Stimulated activated CD8-positive, alpha-beta memory T cell treated with anti-CD3 and anti-CD28 coated beads, Interleukin-15, amount 100 ng/mL, for 48 hours (primary cell): ENCODE results near the gene RPS6KA4.

Experiments
- DNase-seq, 2 donors: peaks; one replicate each; pipeline ENCODE4 v3.0.0-alpha.2; 2020; ENCODE audit warnings: low read depth in 2 of 2

RPS6KA4 gene

GRCh38 chr11:64366751-64367150 is 7.8 kb downstream of the RPS6KA4 start:
- no peak for DNase-seq

DNA sequence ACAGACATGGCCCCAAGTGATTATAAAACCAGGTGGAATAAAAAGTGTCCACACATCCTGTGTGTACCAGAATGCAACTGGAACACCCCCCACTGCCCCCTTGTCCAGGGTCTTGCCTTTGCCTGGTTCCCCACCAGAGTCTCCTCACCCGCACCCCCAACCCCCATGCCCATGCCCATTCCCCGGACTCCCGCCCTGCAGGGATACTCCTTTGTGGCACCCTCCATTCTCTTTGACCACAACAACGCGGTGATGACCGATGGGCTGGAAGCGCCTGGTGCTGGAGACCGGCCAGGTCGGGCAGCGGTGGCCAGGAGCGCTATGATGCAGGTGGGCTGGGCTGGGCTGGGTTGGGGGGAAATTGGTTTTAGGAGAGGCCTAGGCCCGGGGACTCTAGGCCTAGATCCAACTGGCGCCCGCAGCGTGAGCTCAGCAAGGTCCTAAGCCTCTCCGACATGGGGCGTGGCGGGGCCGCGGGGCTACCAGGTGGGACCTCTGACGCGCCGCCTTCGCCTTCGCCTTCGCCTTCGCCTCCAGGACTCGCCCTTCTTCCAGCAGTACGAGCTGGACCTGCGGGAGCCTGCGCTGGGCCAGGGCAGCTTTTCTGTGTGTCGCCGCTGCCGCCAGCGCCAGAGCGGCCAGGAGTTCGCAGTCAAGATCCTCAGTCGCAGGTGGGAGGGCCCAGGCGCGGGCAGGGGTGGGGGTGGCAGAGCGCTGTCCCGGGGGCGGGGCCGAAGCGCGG is 9.1 kb downstream of the RPS6KA4 start:
- DNase-seq: no peak

DNA sequence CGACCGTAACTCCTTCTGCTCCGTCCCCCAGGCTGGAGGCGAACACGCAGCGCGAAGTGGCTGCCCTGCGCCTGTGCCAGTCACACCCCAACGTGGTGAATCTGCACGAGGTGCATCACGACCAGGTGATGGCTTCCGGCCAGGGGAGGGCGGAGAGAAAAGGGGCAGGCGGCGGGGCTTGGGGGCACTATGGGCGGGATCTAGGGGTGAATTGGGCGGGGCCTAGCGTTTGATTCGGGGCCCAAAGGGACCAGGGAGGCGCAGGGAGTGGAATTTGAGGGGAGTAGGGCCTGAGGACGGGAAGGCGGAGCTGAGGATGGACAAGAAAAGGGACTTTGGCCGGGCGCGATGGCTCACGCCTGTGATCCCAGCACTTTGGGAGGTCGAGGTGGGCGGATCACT is 9.7 kb downstream of the RPS6KA4 start:
- no peak for DNase-seq

GRCh38 chr11:64369440-64370421 is 10.8 kb downstream of the RPS6KA4 start:
- DNase-seq: no peak

DNA sequence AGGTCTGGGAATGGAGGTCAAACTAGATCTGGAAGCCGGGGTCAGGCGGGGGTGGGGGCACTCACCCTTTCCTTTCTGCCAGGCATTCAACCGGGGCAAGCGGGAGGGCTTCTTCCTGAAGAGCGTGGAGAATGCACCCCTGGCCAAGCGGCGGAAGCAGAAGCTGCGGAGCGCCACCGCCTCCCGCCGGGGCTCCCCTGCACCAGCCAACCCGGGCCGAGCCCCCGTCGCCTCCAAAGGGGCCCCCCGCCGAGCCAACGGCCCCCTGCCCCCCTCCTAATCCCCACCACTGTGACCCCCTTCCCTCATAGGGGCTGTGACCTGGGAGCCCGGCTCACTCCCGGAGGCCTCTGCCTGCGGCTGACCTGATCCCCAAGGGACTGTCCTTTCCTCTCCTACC is 12.2 kb downstream of the RPS6KA4 start:
- DNase-seq: no peak

DNA sequence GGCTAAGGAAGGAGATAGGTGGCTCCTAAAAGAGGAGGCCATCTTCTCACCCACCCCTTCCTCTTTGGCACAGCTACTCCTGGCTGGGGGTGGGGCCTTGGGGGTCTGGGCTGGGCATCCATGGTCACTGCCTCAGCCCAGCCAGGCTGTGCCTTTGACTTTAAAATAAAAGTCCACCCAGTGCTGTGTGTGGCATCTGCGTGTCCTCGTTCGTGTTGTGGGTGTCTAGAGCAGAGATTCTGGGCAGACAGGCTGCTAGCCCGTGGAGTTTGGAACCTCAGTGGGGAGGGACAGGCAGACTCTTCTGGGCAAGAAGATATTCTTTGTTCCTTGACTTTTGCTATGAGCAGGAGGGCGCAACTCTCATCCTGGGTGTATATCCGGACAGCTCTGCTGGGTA is 13.1 kb downstream of the RPS6KA4 start:
- no peak for DNase-seq

- DNase-seq: no peak
Observed at GRCh38 chr11:64372802-64373597, 14.0 kb downstream of the RPS6KA4 start.

- no peak for DNase-seq
Observed at GRCh38 chr11:64373598-64373974, 14.6 kb downstream of the RPS6KA4 start.

DNA sequence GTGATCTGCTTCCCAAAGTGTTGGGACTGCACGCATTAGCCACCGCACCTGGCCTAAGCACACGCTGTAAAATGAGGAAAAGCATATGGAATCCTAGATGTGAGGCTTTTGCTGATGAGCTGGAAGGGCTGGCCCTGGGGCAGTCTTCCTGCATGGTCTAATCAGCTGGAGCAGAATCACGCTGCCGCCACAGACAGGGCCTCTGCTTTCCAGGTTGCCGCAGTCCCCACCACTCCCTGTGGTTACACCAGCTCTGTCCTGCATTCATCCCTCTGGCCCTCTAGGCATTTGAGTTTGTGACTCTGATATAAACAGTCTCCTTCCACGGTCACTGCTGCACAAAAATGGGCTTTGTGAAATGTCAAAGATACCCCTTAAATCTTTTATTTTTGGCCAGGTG is 17.1 kb downstream of the RPS6KA4 start:
- DNase-seq: no peak

DNA sequence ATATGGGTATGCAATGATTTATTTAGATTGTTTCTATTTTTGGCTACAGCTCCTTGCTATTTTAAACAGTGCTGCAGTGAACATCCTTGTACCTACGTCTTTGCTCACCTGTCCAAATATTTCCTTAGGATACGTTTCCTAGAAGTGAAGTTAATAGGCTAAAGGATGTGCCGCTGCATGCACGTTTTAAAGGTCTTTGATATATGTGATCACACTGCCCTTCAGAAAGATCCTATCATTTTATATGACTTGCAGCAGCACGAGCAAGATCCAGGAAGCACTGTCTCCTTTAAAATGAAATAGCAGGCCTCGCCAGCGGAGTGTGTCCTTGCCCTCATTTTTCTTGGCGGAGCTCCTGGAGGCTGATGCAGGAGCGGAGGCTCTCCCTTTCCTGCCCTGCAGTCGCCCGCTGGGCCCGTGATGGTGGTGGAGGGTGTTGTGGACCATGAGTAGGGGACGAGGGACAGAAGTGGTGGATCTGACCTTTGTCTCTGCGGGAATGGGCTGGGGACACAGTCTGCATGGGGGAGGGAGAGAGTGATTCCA is 19.4 kb downstream of the RPS6KA4 start:
- no peak for DNase-seq

DNA sequence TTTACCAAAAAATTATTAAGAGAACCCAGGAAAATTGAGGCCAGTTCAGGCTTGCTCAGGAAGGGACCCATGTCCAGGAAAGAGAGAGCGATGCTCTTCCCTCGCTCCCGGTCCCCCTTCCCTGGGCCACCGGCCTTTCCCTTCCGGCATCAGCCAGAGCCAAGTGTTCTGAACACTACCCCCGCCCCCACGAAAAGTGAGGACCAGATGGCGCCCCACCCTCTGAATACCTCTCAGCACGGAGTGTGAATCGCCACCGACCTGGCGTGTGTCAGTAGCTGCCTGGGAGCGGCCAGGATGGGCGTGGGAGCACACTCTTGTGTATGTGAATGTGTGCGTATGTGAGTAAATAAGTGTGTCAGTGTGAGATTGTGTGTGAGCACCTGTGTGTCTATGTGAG is 20.2 kb downstream of the RPS6KA4 start:
- DNase-seq: no peak

GRCh38 chr11:64379817-64380709 is 21.1 kb downstream of the RPS6KA4 start:
- DNase-seq: no peak

GRCh38 chr11:64381350-64381749 is 22.4 kb downstream of the RPS6KA4 start:
- no peak for DNase-seq

DNA sequence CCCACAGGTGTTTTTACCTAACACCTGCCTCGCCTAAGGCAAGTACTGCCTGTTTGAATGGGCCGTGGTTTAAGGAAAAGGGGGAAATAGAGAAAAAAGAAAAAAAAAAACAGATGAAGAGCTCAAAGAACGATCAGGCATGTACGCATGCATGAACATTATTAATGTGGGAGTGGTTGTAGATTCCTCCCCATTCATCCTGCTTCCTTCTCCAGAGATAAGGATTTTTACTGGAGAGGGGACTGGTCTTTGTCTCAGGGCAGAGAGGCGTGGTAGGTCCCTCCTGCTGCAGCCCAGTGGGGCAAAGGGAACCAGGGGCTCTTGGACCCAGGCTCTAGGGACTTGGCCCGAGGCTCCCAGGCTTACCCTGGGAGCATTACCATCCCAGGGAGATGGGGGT is 23.1 kb downstream of the RPS6KA4 start:
- DNase-seq: no peak

GRCh38 chr11:64382586-64382985 is 23.6 kb downstream of the RPS6KA4 start:
- DNase-seq: no peak

DNA sequence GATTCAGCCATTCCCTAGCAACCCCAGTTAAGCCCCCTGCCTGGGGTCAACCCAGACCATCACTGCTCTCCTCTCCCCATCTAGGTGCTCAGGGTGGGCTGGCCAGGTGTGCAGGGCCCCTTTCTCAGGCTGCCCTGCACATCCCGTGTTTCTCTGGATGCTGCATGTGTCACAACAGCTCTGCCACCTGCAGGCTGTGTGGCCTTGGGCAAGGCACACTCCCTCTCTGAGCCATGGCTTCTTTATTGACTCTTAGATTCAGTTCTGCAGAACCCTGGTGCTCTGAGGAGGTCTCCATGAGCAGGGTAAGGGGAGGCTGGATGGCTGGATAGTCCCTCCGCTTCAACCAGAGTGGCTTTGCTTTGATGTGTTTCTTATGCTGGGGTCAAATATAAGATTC is 24.6 kb downstream of the RPS6KA4 start:
- no peak for DNase-seq

DNA sequence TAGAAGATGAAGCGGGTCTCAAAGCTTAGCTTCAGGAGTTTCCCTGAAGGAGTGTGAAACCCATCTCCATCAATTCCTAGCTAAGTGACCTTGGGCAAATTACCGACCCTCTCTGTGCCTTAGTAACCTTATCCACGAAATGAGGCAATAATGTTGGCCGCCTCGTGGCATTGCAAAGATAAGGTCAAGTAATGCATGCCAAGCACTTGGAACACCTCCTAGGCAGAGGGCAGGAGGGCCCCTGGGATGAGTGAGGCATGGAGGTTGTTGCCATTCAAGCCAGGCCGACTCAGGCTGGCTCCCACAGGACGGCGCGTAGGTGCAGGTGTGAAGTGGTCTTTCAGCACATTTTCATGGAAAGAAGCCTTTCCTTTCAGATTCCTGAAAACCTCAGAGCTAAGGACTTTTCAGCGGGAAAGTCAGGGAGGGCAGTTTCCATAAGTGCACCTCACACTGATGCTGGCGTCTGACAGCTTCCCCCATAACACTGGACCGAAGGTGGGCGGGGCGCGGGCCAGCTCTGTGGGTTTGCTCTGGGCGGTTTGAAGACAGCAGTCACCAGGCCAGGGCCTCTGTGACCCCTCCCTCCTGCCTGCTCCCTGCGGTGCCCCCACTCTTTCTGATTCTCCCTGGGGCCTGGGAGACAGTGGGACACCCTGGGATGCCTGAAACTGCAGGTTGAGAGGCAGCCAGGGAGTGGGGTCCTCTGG is 25.2 kb downstream of the RPS6KA4 start:
- DNase-seq: no peak

GRCh38 chr11:64384981-64385944 is 26.3 kb downstream of the RPS6KA4 start:
- no peak for DNase-seq
